Measurements from ENCODE around the gene CXCR6. TPM values are rescaled to one million over a fixed set of nuclear protein-coding genes. Genes with fewer than 3 reads are reported as not detected.

CXCR6 gene
- total and polyA plus RNA-seq, 2 experiments from 2014 or later: 0.10 TPM; not detected in 1

GRCh38 chr3:45910892-45911291, 32.4 kb upstream of the CXCR6 start (continued):
- TF ChIP-seq, protein P1, sequence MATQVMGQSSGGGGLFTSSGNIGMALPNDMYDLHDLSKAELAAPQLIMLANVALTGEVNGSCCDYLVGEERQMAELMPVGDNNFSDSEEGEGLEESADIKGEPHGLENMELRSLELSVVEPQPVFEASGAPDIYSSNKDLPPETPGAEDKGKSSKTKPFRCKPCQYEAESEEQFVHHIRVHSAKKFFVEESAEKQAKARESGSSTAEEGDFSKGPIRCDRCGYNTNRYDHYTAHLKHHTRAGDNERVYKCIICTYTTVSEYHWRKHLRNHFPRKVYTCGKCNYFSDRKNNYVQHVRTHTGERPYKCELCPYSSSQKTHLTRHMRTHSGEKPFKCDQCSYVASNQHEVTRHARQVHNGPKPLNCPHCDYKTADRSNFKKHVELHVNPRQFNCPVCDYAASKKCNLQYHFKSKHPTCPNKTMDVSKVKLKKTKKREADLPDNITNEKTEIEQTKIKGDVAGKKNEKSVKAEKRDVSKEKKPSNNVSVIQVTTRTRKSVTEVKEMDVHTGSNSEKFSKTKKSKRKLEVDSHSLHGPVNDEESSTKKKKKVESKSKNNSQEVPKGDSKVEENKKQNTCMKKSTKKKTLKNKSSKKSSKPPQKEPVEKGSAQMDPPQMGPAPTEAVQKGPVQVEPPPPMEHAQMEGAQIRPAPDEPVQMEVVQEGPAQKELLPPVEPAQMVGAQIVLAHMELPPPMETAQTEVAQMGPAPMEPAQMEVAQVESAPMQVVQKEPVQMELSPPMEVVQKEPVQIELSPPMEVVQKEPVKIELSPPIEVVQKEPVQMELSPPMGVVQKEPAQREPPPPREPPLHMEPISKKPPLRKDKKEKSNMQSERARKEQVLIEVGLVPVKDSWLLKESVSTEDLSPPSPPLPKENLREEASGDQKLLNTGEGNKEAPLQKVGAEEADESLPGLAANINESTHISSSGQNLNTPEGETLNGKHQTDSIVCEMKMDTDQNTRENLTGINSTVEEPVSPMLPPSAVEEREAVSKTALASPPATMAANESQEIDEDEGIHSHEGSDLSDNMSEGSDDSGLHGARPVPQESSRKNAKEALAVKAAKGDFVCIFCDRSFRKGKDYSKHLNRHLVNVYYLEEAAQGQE (IDR thresholded peaks at IDR 0.05; ENCODE audit: unreplicated experiment): no peak
- TF ChIP-seq EZH2phosphoT487 (IDR thresholded peaks at IDR 0.05; ENCODE audit: unreplicated experiment) (no peak), ZNF331 (CRISPR knock-in tag; IDR thresholded peaks at IDR 0.05; ENCODE audit: low read depth) (no peak), EZH2 (IDR thresholded peaks at IDR 0.05; ENCODE audit: low read depth, unreplicated experiment) (no peak), CTCF (conservative IDR thresholded peaks at IDR 0.05; ENCODE audit: low read depth in 2 of 2) (no peak), ZNF114 (CRISPR knock-in tag; IDR thresholded peaks at IDR 0.05) (no peak), CREB1 (CRISPR knock-in tag; IDR thresholded peaks at IDR 0.05; ENCODE audit: low read depth) (no peak), STAT1 (IDR thresholded peaks at IDR 0.05; ENCODE audit: unreplicated experiment) (no peak), POLR2AphosphoS5 (IDR thresholded peaks at IDR 0.05; ENCODE audit: low read depth) (no peak)
- TF ChIP-seq, protein P2, sequence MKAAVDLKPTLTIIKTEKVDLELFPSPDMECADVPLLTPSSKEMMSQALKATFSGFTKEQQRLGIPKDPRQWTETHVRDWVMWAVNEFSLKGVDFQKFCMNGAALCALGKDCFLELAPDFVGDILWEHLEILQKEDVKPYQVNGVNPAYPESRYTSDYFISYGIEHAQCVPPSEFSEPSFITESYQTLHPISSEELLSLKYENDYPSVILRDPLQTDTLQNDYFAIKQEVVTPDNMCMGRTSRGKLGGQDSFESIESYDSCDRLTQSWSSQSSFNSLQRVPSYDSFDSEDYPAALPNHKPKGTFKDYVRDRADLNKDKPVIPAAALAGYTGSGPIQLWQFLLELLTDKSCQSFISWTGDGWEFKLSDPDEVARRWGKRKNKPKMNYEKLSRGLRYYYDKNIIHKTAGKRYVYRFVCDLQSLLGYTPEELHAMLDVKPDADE (IDR thresholded peaks at IDR 0.05): no peak

DNA sequence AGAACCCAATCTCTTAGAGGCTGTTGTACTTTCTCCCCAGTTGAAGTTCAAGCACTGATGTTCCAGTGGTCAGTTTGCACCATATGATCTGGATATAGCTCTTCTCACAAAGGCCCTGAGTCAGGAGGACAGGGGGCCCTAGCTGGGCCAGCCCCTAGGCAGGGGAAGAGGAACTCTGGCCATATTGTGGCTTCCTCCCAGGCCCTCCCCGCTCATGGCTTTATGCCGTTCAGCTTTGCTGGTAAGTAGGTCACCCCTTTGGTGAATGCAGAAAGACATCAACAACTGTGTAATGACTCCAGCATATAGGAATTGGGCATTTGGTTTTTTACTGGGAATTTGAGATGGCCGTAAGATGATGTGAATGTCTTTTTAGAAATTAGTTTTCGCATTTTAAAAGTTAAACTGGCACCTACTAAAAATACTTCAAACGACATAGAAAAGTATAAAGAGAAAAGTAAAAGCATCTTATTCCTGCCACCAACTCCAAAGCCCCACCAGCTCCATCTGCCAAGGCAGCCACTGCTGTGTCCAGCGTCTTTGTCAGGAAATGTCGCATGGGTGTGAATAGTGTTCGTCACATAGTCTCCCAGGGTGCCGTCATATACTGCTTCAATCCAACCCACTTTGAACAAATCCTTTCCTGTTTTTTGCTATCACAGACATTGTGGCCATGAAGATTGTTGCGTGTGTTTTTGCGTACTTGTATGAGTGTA, 31.6 kb upstream of the CXCR6 start:
- Histone ChIP-seq H3K9me2 (ENCODE audit: insufficient read depth) (no peaks in the 10 kb centered on the region), H2AFZ (no peak overlapping the region), H3K79me2 (replicated peaks; ENCODE audit: insufficient read depth) (no peaks in the 10 kb centered on the region), H3F3A (replicated peaks; ENCODE audit: low read depth) (no peaks in the 10 kb centered on the region), H3K27me3 (ENCODE audit: insufficient read depth) (no peaks in the 10 kb centered on the region), H3K4me3 (no peak overlapping the region), H3K4me1 (ENCODE audit: insufficient read depth) (no peaks in the 10 kb centered on the region), H3K4me2 (no peak overlapping the region), H3K27ac (ENCODE audit: low read depth) (no peak overlapping the region), H4K20me1 (replicated peaks; ENCODE audit: insufficient read depth) (no peaks in the 10 kb centered on the region), H3K36me3 (ENCODE audit: insufficient read depth) (no peaks in the 10 kb centered on the region)
- Mint-ChIP-seq H3K4me3 (no peak overlapping the region), H3K36me3 (ENCODE audit: low read depth) (no peaks in the 10 kb centered on the region), H3K9me3 (no peaks in the 10 kb centered on the region), H3K27ac (no peak overlapping the region), H3K4me1 (peaks cover 10% of the 10 kb centered on the region), H3K27me3 (ENCODE audit: insufficient read depth, low read depth, poor library complexity) (peaks cover 19% of the 10 kb centered on the region)
- ATAC-seq (no peak), DNase-seq (ENCODE audit: low spot score) (no peak)
- TF ChIP-seq EZH2 (IDR thresholded peaks at IDR 0.05; ENCODE audit: low read depth, unreplicated experiment): no peak

All from GM23338 (cell line).